WTC11 (cell line): ENCODE results near the gene MET. TPM values are rescaled to one million over a fixed set of nuclear protein-coding genes. Genes with fewer than 3 reads are reported as not detected.
"Not testable (repeated sequence)": the region's sequence is repeated elsewhere in the genome, so short reads cannot be mapped to it uniquely, and the experiment has no call there.

ENCODE experiments used
- ATAC-seq: fragments of 200-7000 bp; cut with Tn5 transposase; 2 replicates; pipeline ENCODE4 v1.10.0; 2021; ENCODE audit warnings: mild to moderate bottlenecking, moderate library complexity
- CTCF ChIA-PET: fragments of 300-600 bp; sonication (Branson Sonifier 250); formaldehyde crosslinking; loops from one replicate; lab custom pipeline; 2021; ENCODE audit warnings: antibody characterized with exemption; lab: Charles Lee
- POLR2A ChIA-PET: fragments of 350-600 bp; sonication (Branson Sonifier 250); formaldehyde crosslinking; loops from one replicate; lab custom pipeline; 2021; ENCODE audit warnings: antibody characterized with exemption; lab: Charles Lee
- DNase-seq: peaks from one replicate; pipeline ENCODE4 v3.0.0; 2021; ENCODE audit warnings: low spot score
- H3K27ac Mint-ChIP-seq: 2 replicates; pipeline ENCODE4 v1.8.0; 2021; ENCODE audit warnings: mixed read lengths
- H3K27me3 Mint-ChIP-seq: 2 replicates; pipeline ENCODE4 v1.8.0; 2021; ENCODE audit warnings: low read depth, mild to moderate bottlenecking, moderate library complexity, mixed read lengths
- H3K36me3 Mint-ChIP-seq: 2 replicates; pipeline ENCODE4 v1.8.0; 2021; ENCODE audit warnings: mixed read lengths
- H3K4me1 Mint-ChIP-seq: 2 replicates; pipeline ENCODE4 v1.8.0; 2022; ENCODE audit warnings: mixed read lengths
- H3K4me3 Mint-ChIP-seq: 2 replicates; pipeline ENCODE4 v1.8.0; 2021; ENCODE audit warnings: mild to moderate bottlenecking, moderate library complexity, mixed read lengths
- H3K9me3 Mint-ChIP-seq: 2 replicates; pipeline ENCODE4 v1.8.0; 2021; ENCODE audit warnings: mixed read lengths
- CREM ChIP-seq: sonication (generic); formaldehyde crosslinking; IDR thresholded peaks from 2 replicates; pipeline ENCODE4 v1.8.1; 2022; ENCODE audit warnings: mild to moderate bottlenecking, missing genetic modification reagents, moderate library complexity
- HMGA2 ChIP-seq: fragments of 250-450 bp; sonication (Bioruptor Pico); IDR thresholded peaks from 2 replicates; pipeline ENCODE4 v1.4.0; 2021; ENCODE audit warnings: mild to moderate bottlenecking, moderate library complexity
- IRF2 ChIP-seq: sonication (generic); formaldehyde crosslinking; IDR thresholded peaks from 2 replicates; pipeline ENCODE4 v1.8.0; 2022; ENCODE audit warnings: low read depth, missing genetic modification reagents, borderline replicate concordance
- JUN ChIP-seq: sonication (generic); formaldehyde crosslinking; IDR thresholded peaks from 2 replicates; pipeline ENCODE4 v1.8.0; 2023; ENCODE audit warnings: mild to moderate bottlenecking, missing genetic modification reagents
- TEAD4 ChIP-seq: sonication (generic); formaldehyde crosslinking; IDR thresholded peaks from 2 replicates; pipeline ENCODE4 v1.8.0; 2022; ENCODE audit warnings: mild to moderate bottlenecking, missing genetic modification reagents
- total RNA-seq: library from RNA; stranded (reverse); gene quantifications from 3 replicates; pipeline ENCODE4 v1.2.3, GENCODE V29; 2021
- TF ChIP-seq, protein P1 (sequence below): sonication (generic); formaldehyde crosslinking; IDR thresholded peaks from 2 replicates; pipeline ENCODE4 v1.8.0; 2022; ENCODE audit warnings: missing genetic modification reagents
- TF ChIP-seq, protein P2 (sequence below): sonication (generic); formaldehyde crosslinking; IDR thresholded peaks from 2 replicates; pipeline ENCODE4 v1.8.0; 2023; ENCODE audit warnings: mild to moderate bottlenecking, missing genetic modification reagents

Gene MET
- total RNA-seq, 1 experiment from 2014 or later: 9.4 TPM

DNA sequence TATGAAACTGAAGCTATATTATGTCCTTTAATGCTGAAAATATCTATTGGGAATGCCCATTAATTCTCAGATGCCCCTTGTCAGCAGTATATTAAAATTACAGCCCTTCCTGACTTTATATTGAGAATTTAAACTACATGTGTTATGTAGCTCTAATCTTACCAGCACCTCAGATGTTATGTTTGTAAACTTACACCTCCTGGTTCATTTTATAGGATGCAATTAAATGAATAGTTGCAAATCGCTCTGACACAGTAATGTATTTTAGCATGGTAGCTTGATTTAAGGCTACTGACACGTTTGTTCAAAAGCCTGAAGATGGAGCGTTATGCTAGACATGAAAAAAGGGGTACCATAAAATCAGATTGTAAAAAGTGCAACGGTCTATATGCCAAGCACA, 35.0 kb upstream of the MET start:
- H3K27me3 Mint-ChIP-seq: no peaks in the 10 kb centered on the region

DNA sequence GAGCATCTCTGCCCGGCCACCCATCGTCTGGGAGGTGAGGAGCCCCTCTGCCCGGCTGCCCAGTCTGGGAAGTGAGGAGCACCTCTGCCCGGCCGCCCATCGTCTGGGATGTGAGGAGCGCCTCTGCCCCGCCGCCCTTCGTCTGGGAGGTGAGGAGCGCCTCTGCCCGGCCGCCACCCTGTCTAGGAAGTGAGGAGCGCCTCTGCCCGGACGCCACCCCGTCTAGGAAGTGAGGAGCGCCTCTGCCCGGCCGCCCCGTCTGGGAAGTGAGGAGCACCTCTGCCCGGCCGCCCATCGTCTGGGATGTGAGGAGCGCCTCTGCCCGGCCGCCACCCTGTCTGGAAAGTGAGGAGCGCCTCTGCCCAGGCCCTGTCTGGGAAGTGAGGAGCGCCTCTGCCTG, 33.4 kb upstream of the MET start:
- Mint-ChIP-seq H3K9me3 (peaks cover 18% of the 10 kb centered on the region), H3K36me3 (peaks cover 16% of the 10 kb centered on the region)
- H3K27ac Mint-ChIP-seq, H3K27me3 Mint-ChIP-seq, CTCF ChIA-PET, POLR2A ChIA-PET, DNase-seq, H3K4me3 Mint-ChIP-seq, ATAC-seq, H3K4me1 Mint-ChIP-seq: not testable (repeated sequence)

More for the DNA sequence above, 35.0 kb upstream of the MET start:
- ChIA-PET CTCF (no interaction called here), POLR2A (no interaction called here)
- Mint-ChIP-seq H3K27ac (no peak overlapping the region), H3K4me1 (0 out of 2 replicates have a peak, but pooled peaks cover 3% of the 10 kb centered on the region), H3K36me3 (peaks cover 16% of the 10 kb centered on the region), H3K4me3 (no peak overlapping the region), H3K9me3 (peaks cover 18% of the 10 kb centered on the region)
- no peak for TF ChIP-seq JUN (CRISPR knock-in tag)
- TF ChIP-seq, protein P1, sequence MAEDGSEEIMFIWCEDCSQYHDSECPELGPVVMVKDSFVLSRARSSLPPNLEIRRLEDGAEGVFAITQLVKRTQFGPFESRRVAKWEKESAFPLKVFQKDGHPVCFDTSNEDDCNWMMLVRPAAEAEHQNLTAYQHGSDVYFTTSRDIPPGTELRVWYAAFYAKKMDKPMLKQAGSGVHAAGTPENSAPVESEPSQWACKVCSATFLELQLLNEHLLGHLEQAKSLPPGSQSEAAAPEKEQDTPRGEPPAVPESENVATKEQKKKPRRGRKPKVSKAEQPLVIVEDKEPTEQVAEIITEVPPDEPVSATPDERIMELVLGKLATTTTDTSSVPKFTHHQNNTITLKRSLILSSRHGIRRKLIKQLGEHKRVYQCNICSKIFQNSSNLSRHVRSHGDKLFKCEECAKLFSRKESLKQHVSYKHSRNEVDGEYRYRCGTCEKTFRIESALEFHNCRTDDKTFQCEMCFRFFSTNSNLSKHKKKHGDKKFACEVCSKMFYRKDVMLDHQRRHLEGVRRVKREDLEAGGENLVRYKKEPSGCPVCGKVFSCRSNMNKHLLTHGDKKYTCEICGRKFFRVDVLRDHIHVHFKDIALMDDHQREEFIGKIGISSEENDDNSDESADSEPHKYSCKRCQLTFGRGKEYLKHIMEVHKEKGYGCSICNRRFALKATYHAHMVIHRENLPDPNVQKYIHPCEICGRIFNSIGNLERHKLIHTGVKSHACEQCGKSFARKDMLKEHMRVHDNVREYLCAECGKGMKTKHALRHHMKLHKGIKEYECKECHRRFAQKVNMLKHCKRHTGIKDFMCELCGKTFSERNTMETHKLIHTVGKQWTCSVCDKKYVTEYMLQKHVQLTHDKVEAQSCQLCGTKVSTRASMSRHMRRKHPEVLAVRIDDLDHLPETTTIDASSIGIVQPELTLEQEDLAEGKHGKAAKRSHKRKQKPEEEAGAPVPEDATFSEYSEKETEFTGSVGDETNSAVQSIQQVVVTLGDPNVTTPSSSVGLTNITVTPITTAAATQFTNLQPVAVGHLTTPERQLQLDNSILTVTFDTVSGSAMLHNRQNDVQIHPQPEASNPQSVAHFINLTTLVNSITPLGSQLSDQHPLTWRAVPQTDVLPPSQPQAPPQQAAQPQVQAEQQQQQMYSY (CRISPR knock-in tag): no peak
- TF ChIP-seq, protein P2, sequence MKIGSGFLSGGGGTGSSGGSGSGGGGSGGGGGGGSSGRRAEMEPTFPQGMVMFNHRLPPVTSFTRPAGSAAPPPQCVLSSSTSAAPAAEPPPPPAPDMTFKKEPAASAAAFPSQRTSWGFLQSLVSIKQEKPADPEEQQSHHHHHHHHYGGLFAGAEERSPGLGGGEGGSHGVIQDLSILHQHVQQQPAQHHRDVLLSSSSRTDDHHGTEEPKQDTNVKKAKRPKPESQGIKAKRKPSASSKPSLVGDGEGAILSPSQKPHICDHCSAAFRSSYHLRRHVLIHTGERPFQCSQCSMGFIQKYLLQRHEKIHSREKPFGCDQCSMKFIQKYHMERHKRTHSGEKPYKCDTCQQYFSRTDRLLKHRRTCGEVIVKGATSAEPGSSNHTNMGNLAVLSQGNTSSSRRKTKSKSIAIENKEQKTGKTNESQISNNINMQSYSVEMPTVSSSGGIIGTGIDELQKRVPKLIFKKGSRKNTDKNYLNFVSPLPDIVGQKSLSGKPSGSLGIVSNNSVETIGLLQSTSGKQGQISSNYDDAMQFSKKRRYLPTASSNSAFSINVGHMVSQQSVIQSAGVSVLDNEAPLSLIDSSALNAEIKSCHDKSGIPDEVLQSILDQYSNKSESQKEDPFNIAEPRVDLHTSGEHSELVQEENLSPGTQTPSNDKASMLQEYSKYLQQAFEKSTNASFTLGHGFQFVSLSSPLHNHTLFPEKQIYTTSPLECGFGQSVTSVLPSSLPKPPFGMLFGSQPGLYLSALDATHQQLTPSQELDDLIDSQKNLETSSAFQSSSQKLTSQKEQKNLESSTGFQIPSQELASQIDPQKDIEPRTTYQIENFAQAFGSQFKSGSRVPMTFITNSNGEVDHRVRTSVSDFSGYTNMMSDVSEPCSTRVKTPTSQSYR (CRISPR knock-in tag): no peak
- no peak for TF ChIP-seq IRF2 (CRISPR knock-in tag)
- ATAC-seq: no peak
- DNase-seq: no peak

DNA sequence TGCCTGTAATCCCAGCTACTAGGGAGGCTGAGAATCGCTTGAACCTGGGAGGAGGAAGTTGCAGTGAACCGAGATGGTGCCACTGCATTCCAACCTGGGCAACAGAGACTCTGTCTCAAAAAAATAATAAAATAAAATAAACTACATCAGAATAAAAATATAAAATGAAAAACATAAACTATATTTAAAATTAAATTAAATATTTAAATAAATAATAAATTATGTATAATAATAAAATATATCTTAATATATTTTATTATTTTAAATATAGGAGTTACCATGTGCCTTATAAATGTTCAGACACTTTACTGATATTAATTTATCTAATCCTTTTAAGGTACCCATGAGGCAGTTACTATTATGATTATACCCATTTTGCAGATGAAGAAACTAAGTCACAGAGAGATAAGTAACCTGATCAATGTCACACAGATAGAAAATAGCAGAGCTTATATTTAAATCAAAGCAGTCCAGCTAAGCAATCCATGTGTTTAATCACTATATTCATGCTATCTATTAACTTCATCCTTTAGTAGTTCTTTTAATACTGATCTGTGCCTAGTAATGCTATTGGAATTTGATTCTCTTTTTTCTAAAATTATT, 30.3 kb upstream of the MET start:
- Mint-ChIP-seq H3K4me1 (no peaks in the 10 kb centered on the region), H3K27me3 (no peaks in the 10 kb centered on the region), H3K27ac (no peak overlapping the region), H3K36me3 (peaks cover 16% of the 10 kb centered on the region), H3K9me3 (peaks cover 22% of the 10 kb centered on the region), H3K4me3 (no peak overlapping the region)
- DNase-seq: no peak
- POLR2A ChIA-PET: no interaction called here
- CTCF ChIA-PET: no interaction called here
- no peak for ATAC-seq
- TF ChIP-seq CREM (CRISPR knock-in tag) (no peak), HMGA2 (peak; percentile 98)

DNA sequence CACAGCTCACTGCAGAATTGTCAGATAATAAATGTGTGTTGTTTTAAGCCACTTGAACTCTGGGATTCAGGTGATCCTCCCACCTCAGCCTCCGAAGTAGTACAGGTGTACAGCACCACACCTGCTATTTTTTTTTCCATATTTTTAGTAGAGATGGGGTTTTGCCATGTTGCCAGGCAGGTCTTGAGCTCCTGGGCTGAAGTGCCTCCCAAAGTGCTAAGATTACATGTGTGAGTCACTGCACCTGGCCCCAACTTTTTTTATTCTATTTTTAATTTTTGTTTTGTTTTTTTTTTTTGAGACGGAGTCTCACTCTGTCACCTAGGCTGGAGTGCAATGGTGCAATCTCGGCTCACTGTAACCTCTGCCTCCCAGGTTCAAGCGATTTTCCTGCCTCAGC, 28.8 kb upstream of the MET start:
- POLR2A ChIA-PET, DNase-seq: not testable (repeated sequence)

DNA sequence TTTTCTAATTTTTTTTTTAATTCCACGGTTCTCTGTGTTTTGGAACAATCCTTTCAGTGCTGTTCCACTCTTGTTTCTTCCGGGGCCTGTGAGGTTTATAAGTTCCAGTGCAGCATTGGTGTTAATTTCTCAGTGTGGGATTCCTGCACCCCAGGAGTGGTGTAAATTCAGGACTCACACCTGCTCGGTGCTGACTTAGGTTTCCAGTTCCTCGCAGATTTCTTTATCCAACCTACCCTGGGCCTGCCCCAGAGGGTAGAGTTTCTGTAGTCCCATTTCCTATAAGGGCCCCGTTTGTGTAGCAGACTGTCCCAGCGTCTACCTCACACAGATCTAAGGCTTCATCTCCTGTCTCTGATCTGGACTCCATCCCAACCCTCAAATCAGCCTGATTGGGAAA, 27.4 kb upstream of the MET start:
- DNase-seq (no peak), ATAC-seq (no peak)
- no peak overlapping the region for H3K27ac Mint-ChIP-seq
- ChIA-PET POLR2A (no interaction called here), CTCF (interaction anchor here (0.5 kb wide), 1 partner anchor 74 kb away, joined by 3 read pairs; no protein-coding TSS in a partner anchor)
- no peaks in the 10 kb centered on the region for H3K27me3 Mint-ChIP-seq
- peaks cover 9% of the 10 kb centered on the region for H3K9me3 Mint-ChIP-seq
- peaks cover 4% of the 10 kb centered on the region; the same call in 1 of the 2 replicates for H3K36me3 Mint-ChIP-seq
- no peak overlapping the region for H3K4me3 Mint-ChIP-seq
- peaks cover 3% of the 10 kb centered on the region; the same call in 1 of the 2 replicates for H3K4me1 Mint-ChIP-seq
- no peak for TF ChIP-seq TEAD4 (CRISPR knock-in tag)
- TF ChIP-seq, all 79 proteins: peak for 0

More for the DNA sequence above, 28.8 kb upstream of the MET start:
- H3K4me3 Mint-ChIP-seq, H3K27me3 Mint-ChIP-seq, H3K4me1 Mint-ChIP-seq, H3K27ac Mint-ChIP-seq, ATAC-seq: not testable (repeated sequence)
- Mint-ChIP-seq H3K9me3 (peaks cover 18% of the 10 kb centered on the region), H3K36me3 (peaks cover 15% of the 10 kb centered on the region)
- CTCF ChIA-PET: interaction anchor here (0.6 kb wide), 1 partner anchor 484 kb away, joined by 3 read pairs; no protein-coding TSS in a partner anchor
